ENCODE measurements around the gene D2HGDH. TPM values are rescaled to one million over a fixed set of nuclear protein-coding genes. Genes with fewer than 3 reads are reported as not detected.

The D2HGDH gene
- total and polyA plus RNA-seq, 2 of the 13 experiments (the other 11 are each of a cell fraction or from before 2014, with no cell fraction given), result 19.2 to 20.3 TPM

GRCh38 chr2:241771286-241772062, 37.0 kb downstream of the D2HGDH start (continued):
- TF ChIP-seq ATF4 (CRISPR knock-in tag; IDR thresholded peaks at IDR 0.05), result peak; percentile 12 to 99; a peak in 3 of 4 replicates
- TF ChIP-seq ZNF709 (CRISPR knock-in tag; IDR thresholded peaks at IDR 0.05), result 0 out of 2 replicates have a peak, but pooled peaks have one; percentile 75
- peak; percentile 91; the same call in 1 of the 2 replicates for TF ChIP-seq NFE2L1 (CRISPR knock-in tag; IDR thresholded peaks at IDR 0.05; ENCODE audit: borderline replicate concordance)
- no peak for TF ChIP-seq ZNF670 (CRISPR knock-in tag; IDR thresholded peaks at IDR 0.05; ENCODE audit: borderline replicate concordance)
- peak; percentile 73; the same call in 1 of the 2 replicates for TF ChIP-seq ZBTB20 (CRISPR knock-in tag; IDR thresholded peaks at IDR 0.05; ENCODE audit: borderline replicate concordance, low read depth)
- no peak for TF ChIP-seq HNRNPUL1 (IDR thresholded peaks at IDR 0.05; ENCODE audit: low read depth, low read length)
- TF ChIP-seq FOXK1 (CRISPR knock-in tag; IDR thresholded peaks at IDR 0.05; ENCODE audit: borderline replicate concordance, low read depth), result no peak; the same call in 1 of the 2 replicates
- TF ChIP-seq ZNF550 (CRISPR knock-in tag; IDR thresholded peaks at IDR 0.05; ENCODE audit: borderline replicate concordance), result peak; percentile 94
- TF ChIP-seq HNRNPH1 (optimal IDR thresholded peaks at IDR 0.05; ENCODE audit: low read depth, low read length), result peak; percentile 72
- no peak for TF ChIP-seq JUND (CRISPR knock-in tag; IDR thresholded peaks at IDR 0.05)
- no peak for TF ChIP-seq EZH2 (conservative IDR thresholded peaks at IDR 0.05; ENCODE audit: low read depth, low read length)
- peak; percentile 67 for TF ChIP-seq TBX2 (CRISPR knock-in tag; IDR thresholded peaks at IDR 0.05; ENCODE audit: borderline replicate concordance)
- TF ChIP-seq, protein P1, sequence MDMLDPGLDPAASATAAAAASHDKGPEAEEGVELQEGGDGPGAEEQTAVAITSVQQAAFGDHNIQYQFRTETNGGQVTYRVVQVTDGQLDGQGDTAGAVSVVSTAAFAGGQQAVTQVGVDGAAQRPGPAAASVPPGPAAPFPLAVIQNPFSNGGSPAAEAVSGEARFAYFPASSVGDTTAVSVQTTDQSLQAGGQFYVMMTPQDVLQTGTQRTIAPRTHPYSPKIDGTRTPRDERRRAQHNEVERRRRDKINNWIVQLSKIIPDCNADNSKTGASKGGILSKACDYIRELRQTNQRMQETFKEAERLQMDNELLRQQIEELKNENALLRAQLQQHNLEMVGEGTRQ (IDR thresholded peaks at IDR 0.05; ENCODE audit: low read depth, low read length), result peak; percentile 60; the same call in 1 of the 2 replicates
- TF ChIP-seq, protein P1 (CRISPR knock-in tag; IDR thresholded peaks at IDR 0.05; ENCODE audit: borderline replicate concordance), result no peak
- TF ChIP-seq RAD21 (CRISPR knock-in tag; IDR thresholded peaks at IDR 0.05), result peak; percentile 33
- no peak for TF ChIP-seq SRSF9 (IDR thresholded peaks at IDR 0.05; ENCODE audit: borderline replicate concordance, insufficient read depth, low read depth, low read length, poor library complexity, severe bottlenecking)
- TF ChIP-seq MBD4 (IDR thresholded peaks at IDR 0.05; ENCODE audit: borderline replicate concordance, low read length), result no peak
- TF ChIP-seq, protein P2, sequence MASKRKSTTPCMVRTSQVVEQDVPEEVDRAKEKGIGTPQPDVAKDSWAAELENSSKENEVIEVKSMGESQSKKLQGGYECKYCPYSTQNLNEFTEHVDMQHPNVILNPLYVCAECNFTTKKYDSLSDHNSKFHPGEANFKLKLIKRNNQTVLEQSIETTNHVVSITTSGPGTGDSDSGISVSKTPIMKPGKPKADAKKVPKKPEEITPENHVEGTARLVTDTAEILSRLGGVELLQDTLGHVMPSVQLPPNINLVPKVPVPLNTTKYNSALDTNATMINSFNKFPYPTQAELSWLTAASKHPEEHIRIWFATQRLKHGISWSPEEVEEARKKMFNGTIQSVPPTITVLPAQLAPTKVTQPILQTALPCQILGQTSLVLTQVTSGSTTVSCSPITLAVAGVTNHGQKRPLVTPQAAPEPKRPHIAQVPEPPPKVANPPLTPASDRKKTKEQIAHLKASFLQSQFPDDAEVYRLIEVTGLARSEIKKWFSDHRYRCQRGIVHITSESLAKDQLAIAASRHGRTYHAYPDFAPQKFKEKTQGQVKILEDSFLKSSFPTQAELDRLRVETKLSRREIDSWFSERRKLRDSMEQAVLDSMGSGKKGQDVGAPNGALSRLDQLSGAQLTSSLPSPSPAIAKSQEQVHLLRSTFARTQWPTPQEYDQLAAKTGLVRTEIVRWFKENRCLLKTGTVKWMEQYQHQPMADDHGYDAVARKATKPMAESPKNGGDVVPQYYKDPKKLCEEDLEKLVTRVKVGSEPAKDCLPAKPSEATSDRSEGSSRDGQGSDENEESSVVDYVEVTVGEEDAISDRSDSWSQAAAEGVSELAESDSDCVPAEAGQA (IDR thresholded peaks at IDR 0.05; ENCODE audit: low read depth), result peak; percentile 68
- TF ChIP-seq, protein P2 (CRISPR knock-in tag; IDR thresholded peaks at IDR 0.05; ENCODE audit: borderline replicate concordance), result no peak; the same call in none of the 2 replicates
- TF ChIP-seq ZNF644 (CRISPR knock-in tag; IDR thresholded peaks at IDR 0.05; ENCODE audit: low read depth), result no peak

Measured in HepG2 (cell line).